ENCODE results near the gene PSME1.

Gene PSME1

GRCh38 chr14:24146978-24147760, 11.2 kb downstream of the PSME1 start, which contains the start of gene RNF31:
TSS of gene RNF31 (plus strand) at chr14:24147498. CDS start at chr14:24147699, 201 bp downstream.
- DNase-seq (ENCODE audit: low spot score) = peak; percentile 96

GRCh38 chr14:24147761-24148428, 11.9 kb downstream of the PSME1 start:
- no peak for DNase-seq (ENCODE audit: low spot score)

GRCh38 chr14:24149302-24149969, 13.4 kb downstream of the PSME1 start:
- no peak for DNase-seq (ENCODE audit: low spot score)

- DNase-seq (ENCODE audit: low spot score) = no peak
These were observed 14.1 kb downstream of the PSME1 start for GRCh38 chr14:24150061-24150460.

- no peak for DNase-seq (ENCODE audit: low spot score)
These were observed 14.6 kb downstream of the PSME1 start for GRCh38 chr14:24150567-24150966.

GRCh38 chr14:24150993-24151392, 15.0 kb downstream of the PSME1 start:
- no peak for DNase-seq (ENCODE audit: low spot score)

- no peak for DNase-seq (ENCODE audit: low spot score)
These were observed 15.5 kb downstream of the PSME1 start for GRCh38 chr14:24151404-24152080.

- DNase-seq (ENCODE audit: low spot score) = no peak
These were observed 19.1 kb downstream of the PSME1 start for GRCh38 chr14:24155100-24155499.

GRCh38 chr14:24156840-24157239, 20.8 kb downstream of the PSME1 start:
- no peak for DNase-seq (ENCODE audit: low spot score)

- DNase-seq (ENCODE audit: low spot score) = no peak
These were observed 21.3 kb downstream of the PSME1 start for GRCh38 chr14:24157331-24157730.

GRCh38 chr14:24159777-24160498, 23.9 kb downstream of the PSME1 start:
- DNase-seq (ENCODE audit: low spot score) = no peak

- no peak for DNase-seq (ENCODE audit: low spot score)
These were observed 24.5 kb downstream of the PSME1 start for GRCh38 chr14:24160499-24160849.

GRCh38 chr14:24160850-24161804, 25.1 kb downstream of the PSME1 start, which contains the start of gene IRF9:
TSS of gene IRF9 (plus strand) at chr14:24161265. CDS start at chr14:24162145, 880 bp downstream.
- DNase-seq (ENCODE audit: low spot score) = peak; percentile 99

- no peak for DNase-seq (ENCODE audit: low spot score)
These were observed 26.1 kb downstream of the PSME1 start for GRCh38 chr14:24162093-24162492.

GRCh38 chr14:24164518-24164991, 28.6 kb downstream of the PSME1 start:
- no peak for DNase-seq (ENCODE audit: low spot score)

- DNase-seq (ENCODE audit: low spot score) = no peak
These were observed 29.8 kb downstream of the PSME1 start for GRCh38 chr14:24165785-24166184.

GRCh38 chr14:24167469-24168114, 31.6 kb downstream of the PSME1 start:
- no peak for DNase-seq (ENCODE audit: low spot score)

GRCh38 chr14:24171422-24172260, 35.6 kb downstream of the PSME1 start, which contains the start of gene REC8:
TSS of gene REC8 (plus strand) at chr14:24172080. CDS start at chr14:24172553, 473 bp downstream.
- DNase-seq (ENCODE audit: low spot score) = peak; percentile 53

Data from CD4-positive, alpha-beta T cell treated with Interleukin-15 for 4 hours (primary cell).